Erythroblast (primary cell): ENCODE results near the gene EN2.
"Not testable (repeated sequence)": the region's sequence is repeated elsewhere in the genome, so short reads cannot be mapped to it uniquely, and the experiment has no call there.

Source experiments
- DNase-seq, 2 experiments: peaks; one replicate each; lab custom pipeline; 2025; lab: John Stamatoyannopoulos, UW
- GATA1 ChIP-seq: IDR thresholded peaks from 2 replicates; pipeline ENCODE4 v1.6.1; 2011; ENCODE audit warnings: low read depth, mild to moderate bottlenecking, control low read depth, low read length, moderate library complexity
- POLR2A ChIP-seq: IDR thresholded peaks from 2 replicates; pipeline ENCODE4 v1.6.1; 2011; ENCODE audit warnings: mild to moderate bottlenecking, low read length

The EN2 gene

GRCh38 chr7:155435110-155435509 lies 22.8 kb upstream of the EN2 start:
- TF ChIP-seq POLR2A (no peak), GATA1 (no peak)
- DNase-seq = no peak

DNA sequence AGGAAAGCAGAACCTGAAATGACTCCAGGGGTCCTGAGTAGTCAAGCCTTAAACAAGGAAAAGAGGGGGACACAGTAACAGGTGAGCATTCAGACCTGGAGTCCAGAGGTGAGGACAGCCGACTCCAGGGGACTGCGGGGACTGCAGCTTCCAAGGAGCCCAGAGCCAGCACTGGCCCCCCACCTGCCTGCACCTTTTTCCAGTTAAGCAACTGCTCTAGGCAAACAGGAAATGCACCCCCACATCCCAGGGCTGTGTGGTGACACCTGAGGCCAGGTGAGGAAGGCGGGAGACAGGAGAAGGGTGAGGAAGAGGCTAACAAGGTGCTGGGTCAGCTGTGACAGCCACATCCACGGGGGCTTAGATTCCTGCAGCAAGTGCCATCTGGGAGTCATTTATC lies 20.1 kb upstream of the EN2 start:
- no peak for DNase-seq
- TF ChIP-seq POLR2A = no peak
- TF ChIP-seq GATA1 = no peak

- TF ChIP-seq GATA1 (no peak), POLR2A (no peak)
- DNase-seq = no peak
Measured at GRCh38 chr7:155438777-155439176, 19.2 kb upstream of the EN2 start.

DNA sequence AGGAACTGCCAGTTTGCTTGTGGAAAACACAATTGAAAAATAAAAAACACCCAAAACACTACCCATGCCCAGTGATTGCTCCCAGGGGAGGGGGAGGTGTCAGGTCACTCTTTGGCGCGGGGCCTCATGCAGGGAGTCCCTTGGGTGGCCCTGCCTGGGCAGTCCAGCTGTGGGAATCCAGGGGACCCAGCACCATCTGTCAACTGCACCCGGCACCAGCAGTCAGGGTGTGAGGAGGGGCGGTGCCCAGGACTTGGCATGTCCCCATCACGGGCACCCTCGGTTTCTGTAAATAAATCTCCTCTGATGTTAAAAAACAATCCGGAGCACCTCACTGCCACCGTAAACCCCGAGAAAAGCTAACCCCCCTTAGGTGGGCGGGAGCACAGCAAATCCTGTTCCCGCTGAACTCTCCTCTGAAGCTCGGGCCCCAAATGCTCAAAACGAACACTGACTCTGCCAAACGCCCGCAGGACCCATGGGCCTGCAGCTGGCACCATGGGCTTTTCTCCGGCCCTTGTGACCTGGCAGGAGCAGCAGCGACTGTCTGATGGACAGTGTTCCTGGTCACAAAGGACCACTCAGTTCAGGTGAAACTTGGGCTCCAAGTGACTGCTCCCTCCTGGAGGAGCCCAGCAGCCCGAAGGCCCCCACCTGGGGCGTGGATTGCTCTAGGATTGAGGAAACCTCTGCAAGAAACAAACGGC lies 18.5 kb upstream of the EN2 start:
- no peak for DNase-seq
- TF ChIP-seq GATA1 (no peak), POLR2A (no peak)

- TF ChIP-seq GATA1 (no peak), POLR2A (no peak)
- no peak for DNase-seq
Measured at GRCh38 chr7:155440018-155440410, 17.9 kb upstream of the EN2 start.

GRCh38 chr7:155441856-155442255 lies 16.1 kb upstream of the EN2 start:
- DNase-seq = no peak
- TF ChIP-seq GATA1 = no peak
- TF ChIP-seq POLR2A = no peak

DNA sequence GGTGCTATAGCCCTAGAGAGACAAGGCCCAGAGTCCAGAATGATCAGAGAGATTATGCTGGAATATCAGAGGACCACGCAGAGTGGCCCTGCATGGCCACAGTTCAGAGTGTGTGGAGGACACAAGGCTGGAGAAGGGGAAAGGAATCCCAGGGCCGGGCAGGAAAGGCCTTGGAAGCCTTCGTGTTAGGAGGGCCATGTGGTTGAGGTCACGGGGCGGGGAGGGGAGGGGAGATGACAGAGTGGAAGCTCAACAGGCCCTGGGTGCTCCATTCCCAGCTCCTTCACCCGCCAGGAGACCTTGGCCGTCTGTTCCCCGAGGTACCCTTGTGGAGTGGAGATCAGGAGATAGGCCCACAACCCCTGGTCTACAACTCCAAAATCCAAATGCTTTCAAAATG lies 13.2 kb upstream of the EN2 start:
- DNase-seq = no peak
- TF ChIP-seq POLR2A (no peak), GATA1 (no peak)

DNA sequence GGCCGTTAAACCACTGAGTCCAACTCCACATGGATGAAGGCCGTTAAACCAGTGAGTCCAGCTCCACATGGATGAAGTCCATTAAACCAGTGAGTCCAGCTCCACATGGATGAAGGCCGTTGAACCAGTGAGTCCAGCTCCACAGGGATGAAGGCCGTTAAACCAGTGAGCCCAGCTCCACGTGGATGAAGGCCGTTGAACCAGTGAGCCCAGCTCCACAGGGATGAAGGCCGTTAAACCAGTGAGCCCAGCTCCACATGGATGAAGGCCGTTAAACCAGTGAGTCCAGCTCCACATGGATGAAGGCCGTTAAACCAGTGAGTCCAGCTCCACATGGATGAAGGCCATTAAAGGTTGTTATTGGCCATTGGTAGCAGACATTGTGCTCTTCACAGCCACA lies 12.3 kb upstream of the EN2 start:
- DNase-seq = not testable (repeated sequence)

GRCh38 chr7:155447603-155448002 lies 10.3 kb upstream of the EN2 start:
- TF ChIP-seq POLR2A (no peak), GATA1 (no peak)
- no peak for DNase-seq

DNA sequence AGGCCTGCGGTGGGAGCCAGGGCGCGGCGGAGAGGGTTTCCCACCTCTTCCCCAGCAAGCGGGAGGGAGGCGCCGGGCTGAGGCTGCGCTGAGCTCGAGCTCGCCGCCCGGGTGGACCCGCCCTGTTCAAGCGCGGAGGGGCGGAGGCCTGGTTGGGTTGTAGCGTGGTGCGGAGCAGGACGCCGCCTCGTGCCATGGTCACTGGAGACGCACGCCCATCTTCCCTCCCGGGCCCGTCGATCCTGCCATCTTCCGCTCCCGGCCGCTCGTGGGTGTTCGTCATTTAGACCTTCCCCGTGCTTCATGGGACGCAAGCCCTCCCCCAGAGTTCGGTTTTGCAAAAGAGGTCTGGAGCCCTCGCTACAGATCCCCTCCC lies 9.3 kb upstream of the EN2 start:
- TF ChIP-seq GATA1 (no peak), POLR2A (no peak)

DNA sequence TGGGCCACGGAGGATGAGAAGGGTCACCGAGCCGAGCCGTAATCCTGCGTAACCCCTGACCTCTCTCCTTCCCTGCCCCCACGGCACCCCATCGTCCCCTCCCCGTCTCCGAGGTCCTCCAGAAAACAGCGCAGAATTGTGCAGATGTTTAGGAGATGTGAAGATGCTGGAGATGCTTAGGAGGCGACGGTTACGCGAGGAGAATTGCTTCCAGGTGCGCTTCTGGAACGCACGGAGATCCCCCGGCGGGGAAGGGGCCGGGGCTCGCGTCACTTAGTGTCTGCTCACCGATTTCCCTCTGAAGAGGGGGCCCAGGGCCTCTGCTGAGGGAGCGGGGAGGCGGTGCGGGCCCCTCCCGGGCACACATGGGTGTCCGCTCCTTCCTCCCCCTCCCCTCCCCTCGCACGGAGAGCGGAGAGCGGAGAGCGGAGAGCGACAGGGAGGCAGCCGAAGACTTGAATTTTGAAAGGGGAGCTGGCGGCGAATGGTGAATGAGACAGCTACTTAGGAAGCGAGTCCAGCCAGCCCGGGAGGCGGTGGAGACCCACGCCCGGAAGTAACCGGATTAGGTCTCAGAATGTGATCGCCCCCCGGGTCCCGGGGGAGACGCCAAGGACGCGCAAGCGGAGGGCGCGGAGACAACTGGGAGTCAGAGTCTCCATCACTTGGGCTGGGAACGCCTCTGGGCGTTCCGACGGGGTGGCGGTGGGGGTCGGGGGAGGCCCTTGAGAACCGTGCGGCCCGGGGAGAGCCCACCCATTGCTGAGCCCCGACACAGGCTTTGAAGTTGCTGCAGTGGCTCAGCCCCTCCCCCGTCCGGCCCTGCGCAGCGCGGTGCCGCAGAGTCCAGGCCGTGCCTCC lies 8.7 kb upstream of the EN2 start:
- DNase-seq = no peak
- TF ChIP-seq GATA1 = no peak
- no peak for TF ChIP-seq POLR2A

More for the DNA sequence above, 9.3 kb upstream of the EN2 start:
- DNase-seq = peak in 1 of 2 experiments; percentile 12

DNA sequence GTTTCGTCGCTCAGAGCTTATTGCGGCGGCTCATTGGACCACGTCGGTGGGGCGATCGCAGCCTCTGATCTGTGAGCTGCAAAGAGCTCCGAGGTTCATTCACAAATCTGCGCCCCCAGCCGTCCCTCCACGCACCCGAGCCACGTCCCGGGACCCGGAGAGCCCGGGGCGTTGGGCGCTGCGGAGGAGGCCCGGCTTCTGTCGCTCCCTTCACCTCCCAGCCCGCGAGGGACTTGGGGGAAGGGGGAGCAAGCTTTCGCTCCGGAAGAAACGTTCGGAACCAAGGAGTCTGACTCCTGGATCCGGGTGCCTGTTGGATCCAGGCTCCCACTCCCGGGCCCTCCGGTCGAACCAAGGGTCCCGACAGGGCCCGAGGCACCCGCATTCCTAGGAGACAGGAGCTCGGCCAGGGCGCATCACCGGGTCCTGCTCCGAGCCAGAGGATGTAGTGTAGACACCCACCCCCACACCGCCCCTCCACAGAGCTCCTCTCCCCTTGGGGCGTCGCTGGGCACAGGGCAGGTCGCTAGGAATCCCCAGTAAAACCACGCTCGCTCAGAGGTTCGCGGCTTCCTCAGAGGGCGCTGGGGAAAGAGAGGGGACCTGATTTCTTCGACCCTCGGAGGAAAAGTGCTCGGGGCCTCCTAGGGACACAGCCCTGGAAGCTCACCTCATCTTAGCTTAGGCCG lies 7.9 kb upstream of the EN2 start:
- no peak for DNase-seq
- no peak for TF ChIP-seq POLR2A
- no peak for TF ChIP-seq GATA1

GRCh38 chr7:155450558-155450969 lies 7.4 kb upstream of the EN2 start:
- no peak for DNase-seq
- TF ChIP-seq GATA1 (no peak), POLR2A (no peak)

- DNase-seq = no peak
- TF ChIP-seq GATA1 (no peak), POLR2A (no peak)
Measured at GRCh38 chr7:155450970-155451801, 6.7 kb upstream of the EN2 start.
